ENCODE measurements around the gene HEPN1. TPM values are rescaled to one million over a fixed set of nuclear protein-coding genes. Genes with fewer than 3 reads are reported as not detected.

HEPN1 gene
- total RNA-seq, 1 donor from 2014 or later: not detected

DNA sequence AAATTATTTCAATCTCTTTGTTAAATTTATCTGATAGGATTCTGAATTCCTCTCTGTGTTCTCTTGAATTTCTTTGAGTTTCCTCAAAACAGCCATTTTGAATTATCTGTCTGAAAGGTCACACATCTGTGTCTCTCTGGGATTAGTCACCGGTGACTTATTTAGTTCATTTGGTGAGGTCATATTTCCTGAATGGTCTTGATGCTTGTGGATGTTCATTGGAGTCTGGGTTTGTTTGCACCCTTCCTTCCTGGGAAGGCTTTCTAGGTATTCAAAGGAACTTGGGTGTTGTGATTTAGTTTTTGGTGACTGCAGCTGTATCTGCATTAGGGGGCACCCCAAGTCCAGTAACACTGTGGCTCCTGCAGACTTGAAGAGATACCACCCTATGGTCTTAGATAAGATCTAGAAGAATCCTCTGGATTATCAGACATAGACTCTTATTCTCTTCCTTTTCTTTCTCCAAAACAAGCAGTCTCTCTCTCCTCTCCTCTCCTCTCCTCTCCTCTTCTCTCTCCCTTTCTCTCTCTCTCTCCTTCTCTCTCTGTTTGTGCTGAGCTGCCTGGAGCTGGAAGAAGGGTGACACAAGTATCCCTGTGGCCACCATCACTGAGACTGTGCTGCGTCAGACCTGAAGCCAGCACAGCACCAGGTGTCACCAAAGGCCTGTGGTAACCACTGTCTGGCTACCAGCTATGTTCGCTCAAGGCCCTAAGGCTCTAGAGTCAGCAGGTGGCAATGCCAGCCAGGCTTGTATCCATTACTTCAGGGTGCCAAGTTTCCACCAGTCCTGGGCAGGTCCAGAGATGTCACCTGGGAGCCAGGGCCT, 3.3 kb upstream of the HEPN1 start:
- FAIRE-seq (peak; percentile 74), DNase-seq (ENCODE audit: low read depth) (no peak)
- Mint-ChIP-seq H3K4me3 (ENCODE audit: unreplicated experiment) (no peak overlapping the region), H3K27me3 (ENCODE audit: low read depth, unreplicated experiment) (peaks cover 3% of the 10 kb centered on the region), H3K4me1 (ENCODE audit: low read depth, unreplicated experiment) (peaks cover 13% of the 10 kb centered on the region), H3K27ac (ENCODE audit: unreplicated experiment) (peak overlapping the region; percentile 43), H3K9me3 (ENCODE audit: unreplicated experiment) (peaks cover 12% of the 10 kb centered on the region), H3K36me3 (ENCODE audit: low read depth, unreplicated experiment) (no peaks in the 10 kb centered on the region)
- Histone ChIP-seq H2AFZ (ENCODE audit: low read depth, low read length) (no peak overlapping the region), H3K79me2 (ENCODE audit: insufficient read depth, low read length) (no peaks in the 10 kb centered on the region), H3K27ac (ENCODE audit: low read depth, low read length) (no peak overlapping the region), H3K9me3 (ENCODE audit: insufficient read depth, low read depth, low read length) (no peaks in the 10 kb centered on the region), H3K27me3 (ENCODE audit: insufficient read depth, low read length) (no peaks in the 10 kb centered on the region), H3K36me3 (ENCODE audit: insufficient read depth, low read length) (no peaks in the 10 kb centered on the region), H4K20me1 (ENCODE audit: insufficient read depth, low read length) (no peaks in the 10 kb centered on the region), H3K9ac (ENCODE audit: low read length) (no peak overlapping the region), H3K4me3 (ENCODE audit: insufficient read depth, low read depth, low read length) (no peak overlapping the region), H3K4me1 (ENCODE audit: insufficient read depth, low read length) (peaks cover 6% of the 10 kb centered on the region), H3K4me2 (ENCODE audit: low read length) (peak overlapping the region; percentile 14)
- no peak for TF ChIP-seq EZH2 (IDR thresholded peaks at IDR 0.05; ENCODE audit: insufficient read depth, low read length)
- TF ChIP-seq, protein P1, sequence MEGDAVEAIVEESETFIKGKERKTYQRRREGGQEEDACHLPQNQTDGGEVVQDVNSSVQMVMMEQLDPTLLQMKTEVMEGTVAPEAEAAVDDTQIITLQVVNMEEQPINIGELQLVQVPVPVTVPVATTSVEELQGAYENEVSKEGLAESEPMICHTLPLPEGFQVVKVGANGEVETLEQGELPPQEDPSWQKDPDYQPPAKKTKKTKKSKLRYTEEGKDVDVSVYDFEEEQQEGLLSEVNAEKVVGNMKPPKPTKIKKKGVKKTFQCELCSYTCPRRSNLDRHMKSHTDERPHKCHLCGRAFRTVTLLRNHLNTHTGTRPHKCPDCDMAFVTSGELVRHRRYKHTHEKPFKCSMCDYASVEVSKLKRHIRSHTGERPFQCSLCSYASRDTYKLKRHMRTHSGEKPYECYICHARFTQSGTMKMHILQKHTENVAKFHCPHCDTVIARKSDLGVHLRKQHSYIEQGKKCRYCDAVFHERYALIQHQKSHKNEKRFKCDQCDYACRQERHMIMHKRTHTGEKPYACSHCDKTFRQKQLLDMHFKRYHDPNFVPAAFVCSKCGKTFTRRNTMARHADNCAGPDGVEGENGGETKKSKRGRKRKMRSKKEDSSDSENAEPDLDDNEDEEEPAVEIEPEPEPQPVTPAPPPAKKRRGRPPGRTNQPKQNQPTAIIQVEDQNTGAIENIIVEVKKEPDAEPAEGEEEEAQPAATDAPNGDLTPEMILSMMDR (IDR thresholded peaks at IDR 0.05; ENCODE audit: insufficient read depth, low read depth, low read length): no peak

DNA sequence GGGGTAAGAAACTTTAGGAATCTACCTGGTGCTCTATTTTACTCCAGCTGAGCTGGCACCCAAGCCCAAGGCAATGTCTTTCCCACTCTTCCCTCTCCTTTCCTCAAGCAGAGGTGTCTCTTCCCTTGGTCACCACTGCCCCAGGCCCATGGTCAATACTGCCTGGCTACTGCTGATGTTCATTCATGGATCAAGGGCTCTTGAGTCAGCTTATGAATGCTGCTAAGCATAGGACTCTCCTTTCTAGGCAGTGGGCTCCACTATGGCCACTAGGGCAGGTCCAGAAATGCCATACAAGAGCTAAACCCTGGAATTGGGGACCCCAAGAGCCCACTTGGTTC, 2.7 kb upstream of the HEPN1 start:
- no peaks in the 10 kb centered on the region for H3K79me2 ChIP-seq (ENCODE audit: insufficient read depth, low read length)
- DNase-seq (ENCODE audit: low read depth) (no peak), FAIRE-seq (no peak)
- TF ChIP-seq EZH2 (IDR thresholded peaks at IDR 0.05; ENCODE audit: insufficient read depth, low read length): no peak
- TF ChIP-seq, protein P1 (IDR thresholded peaks at IDR 0.05; ENCODE audit: insufficient read depth, low read depth, low read length): no peak
- H3K27me3 ChIP-seq (ENCODE audit: insufficient read depth, low read length): no peaks in the 10 kb centered on the region
- Mint-ChIP-seq H3K4me3 (ENCODE audit: unreplicated experiment) (no peak overlapping the region), H3K36me3 (ENCODE audit: low read depth, unreplicated experiment) (no peaks in the 10 kb centered on the region), H3K4me1 (ENCODE audit: low read depth, unreplicated experiment) (peaks cover 13% of the 10 kb centered on the region), H3K27ac (ENCODE audit: unreplicated experiment) (no peak overlapping the region), H3K27me3 (ENCODE audit: low read depth, unreplicated experiment) (peaks cover 3% of the 10 kb centered on the region), H3K9me3 (ENCODE audit: unreplicated experiment) (peaks cover 12% of the 10 kb centered on the region)
- H3K4me3 ChIP-seq (ENCODE audit: insufficient read depth, low read depth, low read length): no peak overlapping the region
- H4K20me1 ChIP-seq (ENCODE audit: insufficient read depth, low read length): no peaks in the 10 kb centered on the region
- H3K9ac ChIP-seq (ENCODE audit: low read length): no peak overlapping the region
- peaks cover 8% of the 10 kb centered on the region for H3K4me1 ChIP-seq (ENCODE audit: insufficient read depth, low read length)
- H3K36me3 ChIP-seq (ENCODE audit: insufficient read depth, low read length): no peaks in the 10 kb centered on the region
- H2AFZ ChIP-seq (ENCODE audit: low read depth, low read length): no peak overlapping the region
- H3K4me2 ChIP-seq (ENCODE audit: low read length): no peak overlapping the region
- no peak overlapping the region for H3K27ac ChIP-seq (ENCODE audit: low read depth, low read length)
- no peaks in the 10 kb centered on the region for H3K9me3 ChIP-seq (ENCODE audit: insufficient read depth, low read depth, low read length)

- no peaks in the 10 kb centered on the region for H3K36me3 Mint-ChIP-seq (ENCODE audit: low read depth, unreplicated experiment)
Measured at GRCh38 chr11:124917115-124917637, 1.9 kb upstream of the HEPN1 start.

More at GRCh38 chr11:124917115-124917637, 1.9 kb upstream of the HEPN1 start:
- no peak for DNase-seq (ENCODE audit: low read depth)
- Histone ChIP-seq H3K9me3 (ENCODE audit: insufficient read depth, low read depth, low read length) (no peaks in the 10 kb centered on the region), H3K79me2 (ENCODE audit: insufficient read depth, low read length) (no peaks in the 10 kb centered on the region), H2AFZ (ENCODE audit: low read depth, low read length) (no peak overlapping the region), H4K20me1 (ENCODE audit: insufficient read depth, low read length) (no peaks in the 10 kb centered on the region), H3K4me3 (ENCODE audit: insufficient read depth, low read depth, low read length) (no peak overlapping the region), H3K4me1 (ENCODE audit: insufficient read depth, low read length) (peaks cover 8% of the 10 kb centered on the region), H3K27ac (ENCODE audit: low read depth, low read length) (no peak overlapping the region), H3K27me3 (ENCODE audit: insufficient read depth, low read length) (no peaks in the 10 kb centered on the region), H3K36me3 (ENCODE audit: insufficient read depth, low read length) (no peaks in the 10 kb centered on the region), H3K4me2 (ENCODE audit: low read length) (no peak overlapping the region), H3K9ac (ENCODE audit: low read length) (no peak overlapping the region)
- FAIRE-seq: no peak
- H3K27ac Mint-ChIP-seq (ENCODE audit: unreplicated experiment): peak overlapping the region; percentile 89
- H3K9me3 Mint-ChIP-seq (ENCODE audit: unreplicated experiment): peaks cover 4% of the 10 kb centered on the region
- peaks cover 13% of the 10 kb centered on the region for H3K4me1 Mint-ChIP-seq (ENCODE audit: low read depth, unreplicated experiment)
- no peak overlapping the region for H3K4me3 Mint-ChIP-seq (ENCODE audit: unreplicated experiment)
- peaks cover 3% of the 10 kb centered on the region for H3K27me3 Mint-ChIP-seq (ENCODE audit: low read depth, unreplicated experiment)
- TF ChIP-seq, protein P1 (IDR thresholded peaks at IDR 0.05; ENCODE audit: insufficient read depth, low read depth, low read length): no peak
- no peak for TF ChIP-seq EZH2 (IDR thresholded peaks at IDR 0.05; ENCODE audit: insufficient read depth, low read length)
